SK-MEL-5 (cell line): ENCODE data around the gene TENM4. TPM values are rescaled to one million over a fixed set of nuclear protein-coding genes. Genes with fewer than 3 reads are reported as not detected.

ENCODE experiments used
- DNase-seq: peaks from one replicate; pipeline ENCODE4 v3.0.0-alpha.2; 2016; ENCODE audit warnings: low read depth, low spot score
- in situ Hi-C: cut with HindIII; loops from 2 replicates; pipeline ENCODE4 v1.10.0; 2016; ENCODE audit warnings: low sequenced_read_pairs, high pct_unique_total_duplicates, low pct_unique_long_range_greater_than_20kb
- total RNA-seq: library from RNA; depleted of rRNA; stranded (reverse); fragments of >200 nt; shearing (Covaris generic); gene quantifications from 2 replicates; pipeline ENCODE4 v1.2.3, GENCODE V29; 2014

TENM4 gene
- total RNA-seq, 1 experiment from 2014 or later: 0.08 TPM

- in situ Hi-C loops: no loop called here
- no peak for DNase-seq
Observed at GRCh38 chr11:78744202-78744601, 696.6 kb downstream of the TENM4 start.

GRCh38 chr11:78742430-78742829 lies 698.4 kb downstream of the TENM4 start:
- DNase-seq: no peak
- in situ Hi-C loops: no loop called here

GRCh38 chr11:78741741-78742140 lies 699.1 kb downstream of the TENM4 start:
- DNase-seq: no peak
- in situ Hi-C loops: no loop called here

GRCh38 chr11:78740199-78741071 lies 700.4 kb downstream of the TENM4 start:
- in situ Hi-C loops: no loop called here
- no peak for DNase-seq

- DNase-seq: no peak
- in situ Hi-C loops: no loop called here
Observed at GRCh38 chr11:78737891-78738290, 702.9 kb downstream of the TENM4 start.

GRCh38 chr11:78737301-78737700 lies 703.5 kb downstream of the TENM4 start:
- in situ Hi-C loops: no loop called here

GRCh38 chr11:78735711-78736110 lies 705.1 kb downstream of the TENM4 start:
- in situ Hi-C loops: no loop called here
- no peak for DNase-seq

More at GRCh38 chr11:78737301-78737700, 703.5 kb downstream of the TENM4 start:
- DNase-seq: no peak

GRCh38 chr11:78733031-78733430 lies 707.8 kb downstream of the TENM4 start:
- in situ Hi-C loops: no loop called here
- no peak for DNase-seq

GRCh38 chr11:78732246-78732645 lies 708.6 kb downstream of the TENM4 start:
- in situ Hi-C loops: no loop called here
- no peak for DNase-seq

- no peak for DNase-seq
- in situ Hi-C loops: no loop called here
Observed at GRCh38 chr11:78731027-78731426, 709.8 kb downstream of the TENM4 start.

- in situ Hi-C loops: no loop called here
- DNase-seq: no peak
Observed at GRCh38 chr11:78730267-78730824, 710.5 kb downstream of the TENM4 start.

GRCh38 chr11:78727816-78728215 lies 713.0 kb downstream of the TENM4 start:
- no peak for DNase-seq
- in situ Hi-C loops: no loop called here

GRCh38 chr11:78725200-78725599 lies 715.6 kb downstream of the TENM4 start:
- in situ Hi-C loops: no loop called here

GRCh38 chr11:78722786-78723185 lies 718.0 kb downstream of the TENM4 start:
- in situ Hi-C loops: no loop called here
- no peak for DNase-seq

More at GRCh38 chr11:78725200-78725599, 715.6 kb downstream of the TENM4 start:
- DNase-seq: no peak

GRCh38 chr11:78720281-78720989 lies 720.4 kb downstream of the TENM4 start:
- DNase-seq: no peak
- in situ Hi-C loops: no loop called here

GRCh38 chr11:78717041-78717440 lies 723.8 kb downstream of the TENM4 start:
- DNase-seq: no peak
- in situ Hi-C loops: no loop called here

- DNase-seq: peak; percentile 73
Observed at GRCh38 chr11:78715639-78716311, 725.1 kb downstream of the TENM4 start.

GRCh38 chr11:78714539-78714938 lies 726.3 kb downstream of the TENM4 start:
- in situ Hi-C loops: no loop called here
- no peak for DNase-seq

More at GRCh38 chr11:78715639-78716311, 725.1 kb downstream of the TENM4 start:
- in situ Hi-C loops: no loop called here
